Measurements from ENCODE around the gene ANKH. TPM values are rescaled to one million over a fixed set of nuclear protein-coding genes. Genes with fewer than 3 reads are reported as not detected.

Gene ANKH
- total and polyA plus RNA-seq, 4 donors = 10.8 to 46.7 (median 17.2) TPM

DNA sequence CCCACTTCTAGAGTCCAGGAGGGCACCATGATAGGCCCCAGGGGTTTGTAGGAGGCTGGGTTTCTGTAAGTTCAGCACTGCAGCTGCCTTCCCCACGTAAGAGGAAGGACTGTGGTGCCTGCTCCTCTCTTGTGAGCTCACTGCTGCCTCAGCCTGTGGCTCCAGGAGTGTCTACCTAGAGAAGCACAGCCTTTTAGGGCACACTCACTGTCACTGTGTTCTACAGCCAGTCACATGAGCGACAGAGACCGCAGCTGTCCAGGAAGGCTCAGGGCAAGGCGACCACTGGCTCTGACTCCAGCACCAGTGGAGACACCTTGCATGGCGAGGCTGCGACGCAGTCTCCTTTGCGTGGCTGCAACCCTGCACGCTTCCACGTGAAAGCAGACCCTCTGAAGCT is 134.3 kb downstream of the ANKH start:
- WGBS, 2 donors = 95 to 98% methylated on average over 10 of the region's 10 CpGs
- Histone ChIP-seq H3K27ac (ENCODE audit: low read depth in 1 of 2, low read length in 1 of 2) (no peak overlapping the region), H3K9me3 (ENCODE audit: control insufficient read depth in 4 of 4, insufficient read depth in 3 of 4, low read length in 3 of 4) (no peaks in the 10 kb centered on the region), H3K4me1 (ENCODE audit: control insufficient read depth in 5 of 5, insufficient read depth in 5 of 5, low read length in 5 of 5) (peaks cover 0 to 6% (median 0%) of the 10 kb centered on the region in 5 donors), H3K27me3 (ENCODE audit: control insufficient read depth in 3 of 3, insufficient read depth in 3 of 3, low read length in 2 of 3) (no peaks in the 10 kb centered on the region), H3K36me3 (ENCODE audit: control insufficient read depth in 4 of 4, insufficient read depth in 4 of 4, low read length in 4 of 4) (peaks cover 0 to 9% (median 1%) of the 10 kb centered on the region in 4 donors), H3K9ac (ENCODE audit: insufficient read depth in 1 of 2, low read length in 2 of 2) (no peak overlapping the region), H3K4me3 (no peak overlapping the region)
- no peak for TF ChIP-seq CTCF (IDR thresholded peaks at IDR 0.05; ENCODE audit: control extremely low read depth, extremely low read depth)
- DNase-seq (no peak), ATAC-seq (ENCODE audit: insufficient read depth, low FRiP score) (no peak)

DNA sequence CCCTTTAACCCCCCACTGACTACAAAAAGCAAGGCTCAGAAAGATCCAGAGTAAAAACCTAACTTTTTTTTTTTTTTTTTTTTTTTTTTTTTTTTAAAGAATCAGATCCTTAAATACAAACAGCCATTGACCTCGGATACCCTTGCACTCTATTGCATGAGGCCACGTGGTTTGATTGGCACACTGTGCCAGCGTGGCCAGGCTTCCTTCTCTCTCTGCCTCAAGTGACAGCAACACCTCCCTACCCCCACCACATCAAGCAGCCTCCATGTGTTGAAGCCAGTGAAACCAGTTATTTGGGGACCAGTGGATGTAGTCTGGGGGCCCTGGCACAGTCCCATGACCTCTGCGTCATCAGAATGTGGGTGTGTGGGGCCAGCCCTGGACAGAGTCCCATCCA is 135.6 kb downstream of the ANKH start:
- Histone ChIP-seq H3K9me3 (ENCODE audit: control insufficient read depth in 4 of 4, insufficient read depth in 3 of 4, low read length in 3 of 4) (no peaks in the 10 kb centered on the region), H3K27ac (ENCODE audit: low read depth in 1 of 2, low read length in 1 of 2) (no peak overlapping the region), H3K9ac (ENCODE audit: insufficient read depth in 1 of 2, low read length in 2 of 2) (no peak overlapping the region), H3K4me3 (no peak overlapping the region), H3K36me3 (ENCODE audit: control insufficient read depth in 4 of 4, insufficient read depth in 4 of 4, low read length in 4 of 4) (peaks cover 0 to 9% (median 0%) of the 10 kb centered on the region in 4 donors), H3K27me3 (ENCODE audit: control insufficient read depth in 3 of 3, insufficient read depth in 3 of 3, low read length in 2 of 3) (no peaks in the 10 kb centered on the region), H3K4me1 (ENCODE audit: control insufficient read depth in 5 of 5, insufficient read depth in 5 of 5, low read length in 5 of 5) (peaks cover 0 to 6% (median 0%) of the 10 kb centered on the region in 5 donors)
- no peak for TF ChIP-seq CTCF (IDR thresholded peaks at IDR 0.05; ENCODE audit: control extremely low read depth, extremely low read depth)
- 55 to 61% methylated on average over 4 of the region's 4 CpGs for WGBS, 2 donors
- DNase-seq (no peak), ATAC-seq (ENCODE audit: insufficient read depth, low FRiP score) (no peak)

DNA sequence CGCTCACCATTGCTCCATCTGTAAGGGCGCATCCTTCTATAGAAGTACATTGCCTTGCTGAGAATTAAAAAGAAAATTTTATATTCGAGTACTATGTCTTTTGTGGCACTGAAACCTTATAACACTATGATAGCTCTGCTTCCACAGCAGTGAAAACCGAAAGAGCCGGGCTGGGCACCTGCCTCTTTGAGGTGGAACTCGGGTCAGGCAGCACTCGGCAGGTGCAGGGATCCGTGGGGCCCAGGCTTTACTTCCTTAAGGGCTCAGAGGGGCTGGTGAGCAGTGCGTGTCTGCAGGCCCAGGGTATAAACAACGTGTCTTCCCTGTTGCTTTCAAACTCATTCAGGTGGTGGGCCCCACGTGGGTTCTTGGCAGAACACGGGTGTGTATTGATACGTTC is 137.2 kb downstream of the ANKH start:
- Histone ChIP-seq H3K27me3 (ENCODE audit: control insufficient read depth in 3 of 3, insufficient read depth in 3 of 3, low read length in 2 of 3) (no peaks in the 10 kb centered on the region), H3K9ac (ENCODE audit: insufficient read depth in 1 of 2, low read length in 2 of 2) (no peak overlapping the region), H3K36me3 (ENCODE audit: control insufficient read depth in 4 of 4, insufficient read depth in 4 of 4, low read length in 4 of 4) (peaks cover 0 to 11% (median 0%) of the 10 kb centered on the region in 4 donors), H3K4me3 (no peak overlapping the region), H3K9me3 (ENCODE audit: control insufficient read depth in 4 of 4, insufficient read depth in 3 of 4, low read length in 3 of 4) (no peaks in the 10 kb centered on the region), H3K4me1 (ENCODE audit: control insufficient read depth in 5 of 5, insufficient read depth in 5 of 5, low read length in 5 of 5) (peaks cover 0 to 6% (median 0%) of the 10 kb centered on the region in 5 donors), H3K27ac (ENCODE audit: low read depth in 1 of 2, low read length in 1 of 2) (no peak overlapping the region)
- no peak for TF ChIP-seq CTCF (IDR thresholded peaks at IDR 0.05; ENCODE audit: control extremely low read depth, extremely low read depth)
- 95% methylated on average over 13 of the region's 13 CpGs for WGBS, 2 donors
- no peak for ATAC-seq (ENCODE audit: insufficient read depth, low FRiP score)
- DNase-seq = no peak

- ATAC-seq (ENCODE audit: insufficient read depth, low FRiP score) (no peak), DNase-seq (no peak)
- no peak overlapping the region for H3K27ac ChIP-seq (ENCODE audit: low read depth in 1 of 2, low read length in 1 of 2)
- H3K27me3 ChIP-seq (ENCODE audit: control insufficient read depth in 3 of 3, insufficient read depth in 3 of 3, low read length in 2 of 3) = no peaks in the 10 kb centered on the region
- H3K4me1 ChIP-seq (ENCODE audit: control insufficient read depth in 5 of 5, insufficient read depth in 5 of 5, low read length in 5 of 5) = peaks cover 0 to 6% (median 0%) of the 10 kb centered on the region in 5 donors
- no peak overlapping the region for H3K4me3 ChIP-seq
- TF ChIP-seq CTCF (IDR thresholded peaks at IDR 0.05; ENCODE audit: control extremely low read depth, extremely low read depth) = no peak
- H3K9ac ChIP-seq (ENCODE audit: insufficient read depth in 1 of 2, low read length in 2 of 2) = no peak overlapping the region
- no peaks in the 10 kb centered on the region for H3K9me3 ChIP-seq (ENCODE audit: control insufficient read depth in 4 of 4, insufficient read depth in 3 of 4, low read length in 3 of 4)
- WGBS, 2 donors = 97% methylated on average over 16 of the region's 16 CpGs
- peaks cover 0 to 10% (median 0%) of the 10 kb centered on the region in 4 donors for H3K36me3 ChIP-seq (ENCODE audit: control insufficient read depth in 4 of 4, insufficient read depth in 4 of 4, low read length in 4 of 4)
Observed at GRCh38 chr5:14733661-14734060, 137.9 kb downstream of the ANKH start.
